HG03175 (cell line): Measurements from ENCODE around the gene MARCKSL1.
"Not testable (repeated sequence)": the region's sequence is repeated elsewhere in the genome, so short reads cannot be mapped to it uniquely, and the experiment has no call there.

Experiments used
- ATAC-seq: cut with Tn5 transposase; IDR thresholded peaks from one replicate; pipeline ENCODE4 v1.9.1; 2021; ENCODE audit warnings: mild to moderate bottlenecking, moderate library complexity; ENCODE audit not compliant: unreplicated experiment

MARCKSL1 gene

GRCh38 chr1:32334274-32334861 is 1.7 kb downstream of the MARCKSL1 start:
- no peak for ATAC-seq

GRCh38 chr1:32333251-32333963 is 2.6 kb downstream of the MARCKSL1 start:
- no peak for ATAC-seq

- ATAC-seq, result no peak
These were observed 3.5 kb downstream of the MARCKSL1 start for GRCh38 chr1:32332290-32333079.

- ATAC-seq, result no peak
These were observed 4.5 kb downstream of the MARCKSL1 start for GRCh38 chr1:32331549-32331948.

- no peak for ATAC-seq
These were observed 5.4 kb downstream of the MARCKSL1 start for GRCh38 chr1:32330558-32331151.

GRCh38 chr1:32329931-32330466 is 6.0 kb downstream of the MARCKSL1 start:
- ATAC-seq, result no peak

- no peak for ATAC-seq
These were observed 8.8 kb downstream of the MARCKSL1 start for GRCh38 chr1:32327204-32327603.

GRCh38 chr1:32321712-32322291 is 14.2 kb downstream of the MARCKSL1 start:
- no peak for ATAC-seq

- no peak for ATAC-seq
These were observed 17.7 kb downstream of the MARCKSL1 start for GRCh38 chr1:32318127-32318869.

- no peak for ATAC-seq
These were observed 19.1 kb downstream of the MARCKSL1 start for GRCh38 chr1:32316903-32317277.

- no peak for ATAC-seq
These were observed 24.2 kb downstream of the MARCKSL1 start for GRCh38 chr1:32311709-32312393.

- ATAC-seq, result no peak
These were observed 26.1 kb downstream of the MARCKSL1 start for GRCh38 chr1:32309960-32310359.

- ATAC-seq, result no peak
These were observed 28.7 kb downstream of the MARCKSL1 start for GRCh38 chr1:32307324-32307723.

- no peak for ATAC-seq
These were observed 30.7 kb downstream of the MARCKSL1 start for GRCh38 chr1:32305310-32305709.

GRCh38 chr1:32303997-32304622 is 31.9 kb downstream of the MARCKSL1 start:
- ATAC-seq, result no peak

GRCh38 chr1:32303358-32303757 is 32.7 kb downstream of the MARCKSL1 start:
- ATAC-seq, result no peak

- no peak for ATAC-seq
These were observed 36.7 kb downstream of the MARCKSL1 start for GRCh38 chr1:32299327-32299726.

GRCh38 chr1:32298211-32298610 is 37.8 kb downstream of the MARCKSL1 start:
- ATAC-seq, result not testable (repeated sequence)
